ENCODE results near the gene FOXO1.

Gene FOXO1

DNA sequence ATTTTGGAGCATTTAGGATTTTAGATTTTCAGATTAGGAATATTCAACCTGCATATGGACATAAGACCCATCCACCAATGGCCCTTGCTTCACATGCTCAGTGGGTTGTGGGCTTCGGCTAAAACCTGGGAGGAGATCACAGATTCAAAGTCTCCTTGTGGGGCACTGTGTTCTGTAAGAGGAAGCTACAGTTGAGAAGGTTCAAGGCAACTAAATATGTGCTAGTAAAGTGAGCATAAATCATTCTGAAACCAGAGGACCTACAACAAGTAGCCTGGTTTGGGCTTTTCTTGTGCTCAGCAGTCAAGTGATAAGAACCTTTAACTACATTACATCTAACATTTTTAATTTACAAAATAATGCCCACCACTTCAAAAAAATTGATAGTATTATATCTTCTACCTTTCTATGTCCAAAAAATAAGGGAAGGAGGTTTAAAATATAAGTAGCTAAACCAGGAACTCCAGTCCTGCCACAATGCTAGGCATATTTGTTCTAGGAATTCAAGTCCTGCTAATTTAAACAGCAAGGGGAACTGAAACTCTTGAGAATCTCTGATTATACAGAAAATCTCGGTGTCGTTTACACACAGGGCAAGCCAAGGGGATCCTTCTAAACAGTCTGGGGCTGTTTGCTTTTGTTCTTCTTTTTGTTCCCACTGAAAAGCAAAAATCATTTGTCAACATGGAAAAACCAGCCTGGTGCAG is 36.6 kb downstream of the FOXO1 start:
- H3K4me3 ChIP-seq (replicated peaks in 1 of 2; ENCODE audit: low read depth in 2 of 2, low read length in 2 of 2): no peak overlapping the region
- TF ChIP-seq, protein P1, sequence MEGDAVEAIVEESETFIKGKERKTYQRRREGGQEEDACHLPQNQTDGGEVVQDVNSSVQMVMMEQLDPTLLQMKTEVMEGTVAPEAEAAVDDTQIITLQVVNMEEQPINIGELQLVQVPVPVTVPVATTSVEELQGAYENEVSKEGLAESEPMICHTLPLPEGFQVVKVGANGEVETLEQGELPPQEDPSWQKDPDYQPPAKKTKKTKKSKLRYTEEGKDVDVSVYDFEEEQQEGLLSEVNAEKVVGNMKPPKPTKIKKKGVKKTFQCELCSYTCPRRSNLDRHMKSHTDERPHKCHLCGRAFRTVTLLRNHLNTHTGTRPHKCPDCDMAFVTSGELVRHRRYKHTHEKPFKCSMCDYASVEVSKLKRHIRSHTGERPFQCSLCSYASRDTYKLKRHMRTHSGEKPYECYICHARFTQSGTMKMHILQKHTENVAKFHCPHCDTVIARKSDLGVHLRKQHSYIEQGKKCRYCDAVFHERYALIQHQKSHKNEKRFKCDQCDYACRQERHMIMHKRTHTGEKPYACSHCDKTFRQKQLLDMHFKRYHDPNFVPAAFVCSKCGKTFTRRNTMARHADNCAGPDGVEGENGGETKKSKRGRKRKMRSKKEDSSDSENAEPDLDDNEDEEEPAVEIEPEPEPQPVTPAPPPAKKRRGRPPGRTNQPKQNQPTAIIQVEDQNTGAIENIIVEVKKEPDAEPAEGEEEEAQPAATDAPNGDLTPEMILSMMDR (IDR thresholded peaks at IDR 0.05; ENCODE audit: low read depth, low read length): no peak
- no peak for DNase-seq (ENCODE audit: low read depth in 2 of 2)

DNA sequence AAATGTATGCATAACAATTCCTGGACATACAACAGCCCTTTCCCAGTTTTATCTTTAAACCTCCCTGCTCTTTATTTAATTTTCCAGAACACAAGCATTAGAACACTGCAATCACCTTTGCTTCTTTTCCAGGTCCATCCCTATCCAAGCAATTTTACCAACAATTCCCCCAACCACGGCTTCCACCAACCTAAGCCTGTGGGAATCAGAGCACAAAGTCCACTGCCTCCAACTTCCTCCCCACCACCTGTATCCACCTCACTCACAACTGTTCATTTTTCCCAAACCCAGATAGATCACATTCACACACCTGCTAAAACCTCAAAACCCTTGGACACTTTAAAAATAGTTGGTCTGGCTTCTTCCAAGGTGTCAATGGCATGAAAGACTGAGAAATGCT is 39.5 kb downstream of the FOXO1 start:
- no peak overlapping the region for H3K4me3 ChIP-seq (replicated peaks in 1 of 2; ENCODE audit: low read depth in 2 of 2, low read length in 2 of 2)
- DNase-seq (ENCODE audit: low read depth in 2 of 2): no peak
- TF ChIP-seq, protein P1 (IDR thresholded peaks at IDR 0.05; ENCODE audit: low read depth, low read length): no peak

DNA sequence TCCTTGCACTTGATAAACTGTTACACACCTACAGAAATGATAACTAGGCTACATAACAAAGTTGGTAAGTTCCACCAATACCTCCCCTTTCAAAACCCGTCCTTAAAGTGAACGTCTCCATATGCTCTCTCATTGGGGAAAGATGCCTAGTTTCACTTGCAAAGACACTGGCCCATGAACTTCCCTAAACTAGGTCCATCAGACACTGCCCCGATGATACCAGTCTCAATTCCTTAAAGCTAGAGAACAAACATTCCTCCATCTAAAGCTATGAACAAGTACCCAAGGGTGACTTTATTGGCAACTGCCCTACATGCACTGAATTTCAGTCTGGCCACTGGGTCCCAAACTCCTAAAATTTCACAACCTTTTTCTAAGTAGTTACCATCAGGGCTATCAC is 39.9 kb downstream of the FOXO1 start:
- TF ChIP-seq, protein P1 (IDR thresholded peaks at IDR 0.05; ENCODE audit: low read depth, low read length): no peak
- no peak overlapping the region for H3K4me3 ChIP-seq (replicated peaks in 1 of 2; ENCODE audit: low read depth in 2 of 2, low read length in 2 of 2)
- no peak for DNase-seq (ENCODE audit: low read depth in 2 of 2)

DNA sequence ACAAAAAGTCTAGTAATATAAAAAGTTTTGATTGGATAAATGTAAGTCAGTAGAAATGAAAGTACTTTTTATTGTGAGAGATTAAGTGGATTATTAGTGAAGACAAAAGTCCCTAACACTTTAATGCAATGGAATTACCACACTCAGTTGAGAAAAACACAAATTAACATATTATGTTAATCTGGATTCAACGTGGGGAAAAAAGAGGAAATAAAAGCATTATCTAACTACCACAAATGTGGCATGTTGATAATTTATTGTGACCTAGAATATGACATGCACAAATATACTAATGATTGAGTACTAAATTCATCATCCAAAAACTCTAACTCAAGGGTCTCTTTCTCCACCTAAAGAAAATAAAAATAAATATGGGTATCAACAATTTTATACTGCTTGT is 41.5 kb downstream of the FOXO1 start:
- no peak for DNase-seq (ENCODE audit: low read depth in 2 of 2)
- TF ChIP-seq, protein P1 (IDR thresholded peaks at IDR 0.05; ENCODE audit: low read depth, low read length): no peak
- no peak overlapping the region for H3K4me3 ChIP-seq (replicated peaks in 1 of 2; ENCODE audit: low read depth in 2 of 2, low read length in 2 of 2)

DNA sequence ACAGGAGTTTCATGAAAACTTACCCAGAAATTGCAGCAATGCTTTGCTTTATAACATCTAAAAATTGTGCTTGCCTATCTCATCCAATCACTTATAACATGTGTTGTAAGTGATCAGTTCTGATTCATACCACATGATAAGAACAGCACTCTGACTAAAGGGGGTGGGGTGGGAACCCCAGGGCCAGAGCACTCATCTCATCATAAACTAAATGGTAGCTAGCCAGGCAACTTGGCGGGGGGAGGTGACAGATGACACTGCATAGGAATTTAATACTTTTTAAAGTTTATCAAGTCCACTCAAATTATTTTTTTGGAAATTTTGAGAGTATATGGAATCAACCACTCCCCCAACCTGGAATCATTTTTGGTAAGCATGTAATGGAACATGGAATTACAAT is 42.1 kb downstream of the FOXO1 start:
- peak in 1 of 2 donors; percentile 29 for DNase-seq (ENCODE audit: low read depth in 2 of 2)
- no peak overlapping the region for H3K4me3 ChIP-seq (replicated peaks in 1 of 2; ENCODE audit: low read depth in 2 of 2, low read length in 2 of 2)
- TF ChIP-seq, protein P1 (IDR thresholded peaks at IDR 0.05; ENCODE audit: low read depth, low read length): no peak

DNA sequence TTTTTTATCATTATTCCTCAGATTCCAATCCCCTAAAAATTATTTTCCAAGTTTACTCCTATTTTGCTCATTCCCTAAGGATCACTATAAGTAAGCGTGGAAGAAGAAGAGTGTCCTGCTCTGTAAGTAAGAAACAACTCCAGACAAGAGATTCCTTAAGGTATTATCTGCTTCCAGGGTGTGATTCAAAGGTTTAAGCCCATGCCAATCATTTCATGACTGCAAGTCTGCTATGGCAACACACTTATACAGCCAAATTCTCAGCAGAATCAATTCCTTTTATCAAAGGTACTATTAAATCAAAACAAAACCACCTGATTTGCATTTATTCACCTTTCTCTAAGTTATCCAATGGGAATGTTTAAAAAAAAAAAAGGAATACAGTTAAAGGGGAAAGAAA is 43.7 kb downstream of the FOXO1 start:
- TF ChIP-seq, protein P1 (IDR thresholded peaks at IDR 0.05; ENCODE audit: low read depth, low read length): no peak
- DNase-seq (ENCODE audit: low read depth in 2 of 2): no peak
- no peak overlapping the region for H3K4me3 ChIP-seq (replicated peaks in 1 of 2; ENCODE audit: low read depth in 2 of 2, low read length in 2 of 2)

DNA sequence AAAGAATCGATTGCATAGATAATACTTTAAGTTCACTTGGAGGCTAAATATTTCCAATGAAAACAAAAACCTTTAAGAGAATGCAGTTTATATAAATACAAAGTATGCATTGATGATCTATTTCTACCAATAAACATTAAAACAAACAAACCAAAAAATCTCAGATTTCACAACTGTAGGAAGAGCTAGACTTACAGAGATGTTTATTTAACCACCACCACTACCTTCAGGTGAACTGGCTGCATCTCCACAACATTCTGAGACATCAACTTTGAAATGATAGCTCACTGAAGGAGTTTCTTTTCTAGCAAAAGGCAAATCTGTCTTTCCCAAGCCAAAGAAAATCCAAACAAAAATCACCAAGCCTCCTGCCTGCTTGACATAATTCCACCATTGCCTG is 44.2 kb downstream of the FOXO1 start:
- H3K4me3 ChIP-seq (replicated peaks in 1 of 2; ENCODE audit: low read depth in 2 of 2, low read length in 2 of 2): no peak overlapping the region
- TF ChIP-seq, protein P1 (IDR thresholded peaks at IDR 0.05; ENCODE audit: low read depth, low read length): no peak
- DNase-seq (ENCODE audit: low read depth in 2 of 2): no peak

Measured in cardiac fibroblast (primary cell).